ENCODE measurements around the gene SHC3.
A peak's percentile ranks its signal among the peaks of the same experiment; 100 is the strongest.

Gene SHC3

DNA sequence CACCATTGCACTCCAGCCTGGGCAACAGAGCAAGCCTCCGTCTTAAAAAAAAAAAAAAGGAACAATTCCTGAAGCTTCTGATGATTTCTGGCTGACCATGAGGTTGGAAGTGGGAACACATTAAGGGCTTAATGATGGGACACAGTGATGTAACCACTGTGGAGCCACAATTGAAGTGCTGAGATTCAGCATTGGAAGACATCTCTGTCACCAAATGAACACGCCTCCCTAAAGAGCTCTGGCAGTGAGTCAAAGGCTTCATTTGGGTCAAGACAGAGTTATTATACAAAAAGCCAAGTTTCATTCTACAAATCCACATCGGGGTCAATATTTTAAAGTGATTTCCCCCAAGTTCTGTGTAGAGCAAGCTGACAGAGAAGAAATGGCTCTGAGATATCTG lies 191.8 kb downstream of the SHC3 start:
- DNase-seq: peak in 1 of 2 donors; percentile 13
- TF ChIP-seq, protein P1, sequence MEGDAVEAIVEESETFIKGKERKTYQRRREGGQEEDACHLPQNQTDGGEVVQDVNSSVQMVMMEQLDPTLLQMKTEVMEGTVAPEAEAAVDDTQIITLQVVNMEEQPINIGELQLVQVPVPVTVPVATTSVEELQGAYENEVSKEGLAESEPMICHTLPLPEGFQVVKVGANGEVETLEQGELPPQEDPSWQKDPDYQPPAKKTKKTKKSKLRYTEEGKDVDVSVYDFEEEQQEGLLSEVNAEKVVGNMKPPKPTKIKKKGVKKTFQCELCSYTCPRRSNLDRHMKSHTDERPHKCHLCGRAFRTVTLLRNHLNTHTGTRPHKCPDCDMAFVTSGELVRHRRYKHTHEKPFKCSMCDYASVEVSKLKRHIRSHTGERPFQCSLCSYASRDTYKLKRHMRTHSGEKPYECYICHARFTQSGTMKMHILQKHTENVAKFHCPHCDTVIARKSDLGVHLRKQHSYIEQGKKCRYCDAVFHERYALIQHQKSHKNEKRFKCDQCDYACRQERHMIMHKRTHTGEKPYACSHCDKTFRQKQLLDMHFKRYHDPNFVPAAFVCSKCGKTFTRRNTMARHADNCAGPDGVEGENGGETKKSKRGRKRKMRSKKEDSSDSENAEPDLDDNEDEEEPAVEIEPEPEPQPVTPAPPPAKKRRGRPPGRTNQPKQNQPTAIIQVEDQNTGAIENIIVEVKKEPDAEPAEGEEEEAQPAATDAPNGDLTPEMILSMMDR (IDR thresholded peaks at IDR 0.05): no peak
- no peak overlapping the region for H3K4me3 ChIP-seq
- no peak overlapping the region for H3K27ac ChIP-seq
- no peaks in the 10 kb centered on the region for H3K36me3 ChIP-seq
- no peaks in the 10 kb centered on the region for H3K9me3 ChIP-seq
- no peaks in the 10 kb centered on the region for H3K27me3 ChIP-seq
- peaks cover 0 to 20% (median 11%) of the 10 kb centered on the region in 4 donors for H3K4me1 ChIP-seq
- intact Hi-C loops (cut with DNase I; ENCODE audit: low total_unique reads): no loop called here

DNA sequence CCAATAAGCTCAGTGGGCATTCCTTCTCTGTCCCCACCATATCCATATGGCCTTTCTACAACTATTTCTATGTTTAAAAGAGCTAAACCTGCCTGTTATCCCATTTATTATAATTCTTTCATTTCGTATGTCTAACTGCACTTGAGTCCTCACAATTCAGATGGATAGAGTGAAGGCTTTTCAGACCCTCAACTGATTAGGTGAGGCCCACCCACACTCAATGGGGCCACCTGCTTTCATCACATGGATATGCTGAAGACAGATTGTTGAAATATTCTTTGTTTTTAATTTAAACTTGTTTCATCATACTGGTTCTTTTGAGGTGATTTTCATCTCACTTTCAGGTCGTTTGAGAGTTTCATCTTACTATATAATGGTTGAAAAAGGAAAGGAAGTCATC lies 193.0 kb downstream of the SHC3 start:
- H3K27me3 ChIP-seq: no peaks in the 10 kb centered on the region
- H3K27ac ChIP-seq: no peak overlapping the region
- TF ChIP-seq, protein P1 (IDR thresholded peaks at IDR 0.05): no peak
- H3K36me3 ChIP-seq: no peaks in the 10 kb centered on the region
- H3K9me3 ChIP-seq: no peaks in the 10 kb centered on the region
- intact Hi-C loops (cut with DNase I; ENCODE audit: low total_unique reads): no loop called here
- H3K4me3 ChIP-seq: no peak overlapping the region
- H3K4me1 ChIP-seq: peaks cover 0 to 22% (median 12%) of the 10 kb centered on the region in 4 donors
- DNase-seq: no peak

DNA sequence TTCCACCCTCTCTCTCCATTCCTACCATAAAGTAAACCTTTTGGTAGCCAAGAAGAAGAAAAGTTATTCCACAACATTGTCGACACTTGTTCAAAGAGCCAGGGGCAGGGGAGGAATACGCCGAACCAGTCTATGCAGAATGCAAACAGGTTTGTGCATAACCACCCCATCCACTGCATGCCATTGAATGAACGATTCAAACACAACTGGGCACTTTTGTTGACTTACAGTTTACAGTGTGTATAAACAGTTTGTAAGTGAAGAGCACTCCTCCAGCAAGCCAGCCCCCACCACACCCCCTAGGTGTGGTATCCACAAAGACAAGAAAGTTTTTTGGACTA lies 194.1 kb downstream of the SHC3 start:
- TF ChIP-seq, protein P1 (IDR thresholded peaks at IDR 0.05): no peak
- Histone ChIP-seq H3K4me3 (no peak overlapping the region), H3K9me3 (no peaks in the 10 kb centered on the region), H3K27me3 (no peaks in the 10 kb centered on the region), H3K36me3 (no peaks in the 10 kb centered on the region), H3K27ac (no peak overlapping the region), H3K4me1 (peaks cover 0 to 21% (median 13%) of the 10 kb centered on the region in 4 donors)
- intact Hi-C loops (cut with DNase I; ENCODE audit: low total_unique reads): no loop called here
- DNase-seq: peak; percentile 2 to 15

DNA sequence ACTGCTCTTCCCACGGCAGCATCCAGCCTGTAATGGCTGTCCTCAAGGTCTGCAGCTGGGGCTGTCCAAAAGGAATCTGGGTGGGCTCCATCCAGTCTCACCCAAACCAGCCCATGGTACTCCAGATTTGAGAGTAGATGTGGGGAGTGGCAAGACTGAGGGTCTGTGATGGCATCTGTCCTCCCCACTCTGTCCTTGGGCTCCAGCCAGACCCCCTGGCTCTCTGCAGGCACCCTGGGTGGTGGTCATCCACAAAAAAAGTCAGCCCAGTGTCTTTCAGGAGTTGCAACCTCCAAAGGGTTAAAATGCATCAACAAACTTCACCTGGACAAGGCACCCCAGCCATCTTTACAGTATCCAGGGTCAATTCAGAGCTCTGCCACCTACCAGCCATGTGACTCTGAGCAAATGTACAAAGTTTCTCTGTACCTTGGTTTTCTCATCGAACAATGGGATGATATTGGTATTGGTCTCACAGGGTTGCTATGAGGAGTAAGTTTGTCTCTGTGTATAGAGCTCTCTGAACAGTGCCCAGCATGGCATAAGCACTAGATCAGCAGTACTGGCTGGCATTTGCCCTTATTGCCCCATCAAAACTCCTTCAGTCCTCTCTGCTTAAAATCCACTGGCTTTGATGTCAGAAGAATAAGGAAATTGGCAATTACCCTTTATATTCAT lies 194.6 kb downstream of the SHC3 start:
- Histone ChIP-seq H3K27me3 (no peaks in the 10 kb centered on the region), H3K9me3 (no peaks in the 10 kb centered on the region), H3K4me3 (no peak overlapping the region), H3K36me3 (no peaks in the 10 kb centered on the region), H3K27ac (no peak overlapping the region), H3K4me1 (peaks cover 0 to 17% (median 9%) of the 10 kb centered on the region in 4 donors)
- TF ChIP-seq, protein P1 (IDR thresholded peaks at IDR 0.05): no peak
- intact Hi-C loops (cut with DNase I; ENCODE audit: low total_unique reads): no loop called here
- DNase-seq: peak in 1 of 2 donors; percentile 5

DNA sequence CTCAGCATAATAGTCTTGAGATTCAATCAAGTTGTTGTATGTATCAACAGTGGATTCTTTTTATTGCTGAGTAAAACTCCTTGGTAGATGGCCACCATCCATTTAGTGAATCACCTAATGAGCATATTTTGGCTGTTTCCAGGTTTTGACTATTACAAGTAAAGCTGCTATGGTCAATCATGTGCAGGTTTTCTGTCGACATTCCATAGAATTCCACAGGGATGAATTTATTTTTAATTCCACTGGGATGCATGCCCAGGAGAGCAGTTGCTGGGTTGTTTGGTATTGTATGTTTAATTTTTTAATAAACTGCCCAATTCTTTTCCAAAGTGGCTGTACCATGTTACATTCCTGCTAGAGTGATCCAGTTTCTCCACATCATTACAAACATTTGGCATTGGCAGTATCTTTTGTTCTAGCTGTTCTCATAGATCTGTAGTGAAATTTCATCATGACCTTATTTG lies 197.8 kb downstream of the SHC3 start:
- TF ChIP-seq, protein P1 (IDR thresholded peaks at IDR 0.05): no peak
- peak in 1 of 2 donors; percentile 1 for DNase-seq

More for the DNA sequence above, 197.8 kb downstream of the SHC3 start:
- intact Hi-C loops (cut with DNase I; ENCODE audit: low total_unique reads): no loop called here
- Histone ChIP-seq H3K4me1 (peaks cover 0 to 17% (median 7%) of the 10 kb centered on the region in 4 donors), H3K36me3 (no peaks in the 10 kb centered on the region), H3K9me3 (no peaks in the 10 kb centered on the region), H3K4me3 (no peak overlapping the region), H3K27ac (peak overlapping the region; percentile 44 to 61), H3K27me3 (no peaks in the 10 kb centered on the region)

All from tibial artery (tissue), 4 donors.